ENCODE data around the gene SLA2. TPM values are rescaled to one million over a fixed set of nuclear protein-coding genes. Genes with fewer than 3 reads are reported as not detected.

SLA2 gene
- total and polyA plus RNA-seq, 2 donors from 2014 or later = 0.24 to 1.5 TPM

- H3K4me1 ChIP-seq (ENCODE audit: control insufficient read depth in 2 of 3, insufficient read depth in 2 of 3, low read depth in 1 of 3, low read length in 3 of 3) = no peaks in the 10 kb centered on the region
- DNase-seq = no peak
- no peak overlapping the region for H3K4me3 ChIP-seq (ENCODE audit: low read length in 3 of 3)
- no peaks in the 10 kb centered on the region for H3K9me3 ChIP-seq (ENCODE audit: control insufficient read depth in 2 of 3, insufficient read depth in 1 of 3, low read length in 3 of 3)
- no peaks in the 10 kb centered on the region for H3K27me3 ChIP-seq (ENCODE audit: control insufficient read depth, insufficient read depth, low read length)
- no peak overlapping the region for H3K27ac ChIP-seq (ENCODE audit: low read depth in 2 of 2, low read length in 2 of 2)
- intact Hi-C loops (cut with DNase I) = no loop called here
- FAIRE-seq = no peak
- H3K36me3 ChIP-seq (ENCODE audit: control insufficient read depth in 2 of 3, insufficient read depth in 3 of 3, low read length in 3 of 3) = peaks cover 2 to 14% (median 5%) of the 10 kb centered on the region in 3 donors
- TF ChIP-seq CTCF (IDR thresholded peaks at IDR 0.05; ENCODE audit: borderline replicate concordance, extremely low read depth, insufficient read depth) = no peak
- H3K9ac ChIP-seq (ENCODE audit: low read length in 3 of 3) = no peak overlapping the region
Measured at GRCh38 chr20:36686944-36687343, 40.9 kb upstream of the SLA2 start.

GRCh38 chr20:36686504-36686903 lies 40.5 kb upstream of the SLA2 start:
- H3K27ac ChIP-seq (ENCODE audit: low read depth in 2 of 2, low read length in 2 of 2) = no peak overlapping the region
- DNase-seq (no peak), FAIRE-seq (no peak)
- no peak overlapping the region for H3K4me3 ChIP-seq (ENCODE audit: low read length in 3 of 3)
- TF ChIP-seq CTCF (IDR thresholded peaks at IDR 0.05; ENCODE audit: borderline replicate concordance, extremely low read depth, insufficient read depth) = no peak
- H3K4me1 ChIP-seq (ENCODE audit: control insufficient read depth in 2 of 3, insufficient read depth in 2 of 3, low read depth in 1 of 3, low read length in 3 of 3) = no peaks in the 10 kb centered on the region
- no peak overlapping the region for H3K9ac ChIP-seq (ENCODE audit: low read length in 3 of 3)
- peaks cover 2 to 14% (median 5%) of the 10 kb centered on the region in 3 donors for H3K36me3 ChIP-seq (ENCODE audit: control insufficient read depth in 2 of 3, insufficient read depth in 3 of 3, low read length in 3 of 3)
- H3K27me3 ChIP-seq (ENCODE audit: control insufficient read depth, insufficient read depth, low read length) = no peaks in the 10 kb centered on the region
- H3K9me3 ChIP-seq (ENCODE audit: control insufficient read depth in 2 of 3, insufficient read depth in 1 of 3, low read length in 3 of 3) = no peaks in the 10 kb centered on the region
- intact Hi-C loops (cut with DNase I) = no loop called here

GRCh38 chr20:36684747-36685146 lies 38.8 kb upstream of the SLA2 start:
- H3K4me3 ChIP-seq (ENCODE audit: low read length in 3 of 3) = no peak overlapping the region
- H3K27me3 ChIP-seq (ENCODE audit: control insufficient read depth, insufficient read depth, low read length) = no peaks in the 10 kb centered on the region
- no peaks in the 10 kb centered on the region for H3K9me3 ChIP-seq (ENCODE audit: control insufficient read depth in 2 of 3, insufficient read depth in 1 of 3, low read length in 3 of 3)
- DNase-seq = no peak
- H3K9ac ChIP-seq (ENCODE audit: low read length in 3 of 3) = no peak overlapping the region
- peaks cover 2 to 20% (median 7%) of the 10 kb centered on the region in 3 donors for H3K36me3 ChIP-seq (ENCODE audit: control insufficient read depth in 2 of 3, insufficient read depth in 3 of 3, low read length in 3 of 3)
- intact Hi-C loops (cut with DNase I) = no loop called here
- H3K27ac ChIP-seq (ENCODE audit: low read depth in 2 of 2, low read length in 2 of 2) = no peak overlapping the region
- TF ChIP-seq CTCF (IDR thresholded peaks at IDR 0.05; ENCODE audit: borderline replicate concordance, extremely low read depth, insufficient read depth) = no peak
- FAIRE-seq = no peak
- H3K4me1 ChIP-seq (ENCODE audit: control insufficient read depth in 2 of 3, insufficient read depth in 2 of 3, low read depth in 1 of 3, low read length in 3 of 3) = no peaks in the 10 kb centered on the region

- no peak for TF ChIP-seq CTCF (IDR thresholded peaks at IDR 0.05; ENCODE audit: borderline replicate concordance, extremely low read depth, insufficient read depth)
- intact Hi-C loops (cut with DNase I) = no loop called here
- Histone ChIP-seq H3K4me3 (ENCODE audit: low read length in 3 of 3) (no peak overlapping the region), H3K4me1 (ENCODE audit: control insufficient read depth in 2 of 3, insufficient read depth in 2 of 3, low read depth in 1 of 3, low read length in 3 of 3) (no peaks in the 10 kb centered on the region), H3K27me3 (ENCODE audit: control insufficient read depth, insufficient read depth, low read length) (no peaks in the 10 kb centered on the region), H3K27ac (ENCODE audit: low read depth in 2 of 2, low read length in 2 of 2) (no peak overlapping the region), H3K36me3 (ENCODE audit: control insufficient read depth in 2 of 3, insufficient read depth in 3 of 3, low read length in 3 of 3) (peaks cover 2 to 15% (median 6%) of the 10 kb centered on the region in 3 donors), H3K9me3 (ENCODE audit: control insufficient read depth in 2 of 3, insufficient read depth in 1 of 3, low read length in 3 of 3) (no peaks in the 10 kb centered on the region), H3K9ac (ENCODE audit: low read length in 3 of 3) (no peak overlapping the region)
- DNase-seq = no peak
- no peak for FAIRE-seq
Measured at GRCh38 chr20:36682311-36682710, 36.3 kb upstream of the SLA2 start.
